Naive thymus-derived CD4-positive, alpha-beta T cell (primary cell): ENCODE data around the gene DRGX. TPM values are rescaled to one million over a fixed set of nuclear protein-coding genes. Genes with fewer than 3 reads are reported as not detected.

ENCODE experiments used
- ATAC-seq: fragments of 150-1000 bp; cut with Tn5 transposase; 2 replicates; pipeline ENCODE4 v1.10.0; 2021; ENCODE audit warnings: mild to moderate bottlenecking, moderate library complexity
- CTCF ChIA-PET: fragments of 350-600 bp; sonication (Branson Sonifier 250); formaldehyde crosslinking; loops from one replicate; lab custom pipeline; 2021; ENCODE audit warnings: antibody characterized with exemption; lab: Charles Lee
- POLR2A ChIA-PET: fragments of 350-600 bp; sonication (Branson Sonifier 250); formaldehyde crosslinking; loops from one replicate; lab custom pipeline; 2021; ENCODE audit warnings: antibody characterized with exemption, inconsistent platforms; lab: Charles Lee
- DNase-seq, 9 donors: peaks; one replicate each; pipeline versions ENCODE4 v3.0.0 to v3.0.0-alpha.2; 2020 to 2022; ENCODE audit warnings: mixed read lengths in 1 of 9
- H3K27ac ChIP-seq: one replicate; pipeline ENCODE4 v1.7.0; 2013; ENCODE audit warnings: mild to moderate bottlenecking, low read depth, low read length, moderate library complexity
- H3K27me3 ChIP-seq, 2 donors: one replicate each; pipeline ENCODE4 v1.7.0; 2013; ENCODE audit warnings: low read length in 2 of 2, mild to moderate bottlenecking in 2 of 2, moderate library complexity in 2 of 2; ENCODE audit not compliant: control insufficient read depth in 2 of 2, insufficient read depth in 2 of 2
- H3K36me3 ChIP-seq, 3 experiments: 1 replicate in 2 of 3; 2 replicates in 1 of 3; pipeline ENCODE4 v1.7.0; 2013; ENCODE audit warnings: low read length in 3 of 3, mild to moderate bottlenecking in 3 of 3, moderate library complexity in 1 of 3; ENCODE audit not compliant: insufficient read depth in 3 of 3, control insufficient read depth in 2 of 3
- H3K4me1 ChIP-seq, 2 donors: one replicate each; pipeline ENCODE4 v1.7.0; 2013; ENCODE audit warnings: low read length in 2 of 2, mild to moderate bottlenecking in 2 of 2, moderate library complexity in 1 of 2; ENCODE audit not compliant: control insufficient read depth in 2 of 2, insufficient read depth in 2 of 2
- H3K4me3 ChIP-seq: 2 replicates; pipeline ENCODE4 v1.7.0; 2013; ENCODE audit warnings: mild to moderate bottlenecking, low read length
- H3K9me3 ChIP-seq, 3 experiments: 1 replicate in 2 of 3; 2 replicates in 1 of 3; pipeline ENCODE4 v1.7.0; 2013; ENCODE audit warnings: low read length in 3 of 3; ENCODE audit not compliant: control insufficient read depth in 2 of 3
- H3K27ac Mint-ChIP-seq, 9 donors: one replicate each; pipeline ENCODE4 v1.8.0; 2020 to 2022; ENCODE audit warnings: mixed read lengths in 9 of 9, mild to moderate bottlenecking in 8 of 9, moderate library complexity in 5 of 9, inconsistent platforms in 2 of 9
- H3K27me3 Mint-ChIP-seq, 5 donors: one replicate each; pipeline ENCODE4 v1.8.0; 2021 to 2022; ENCODE audit warnings: mixed read lengths in 5 of 5, mild to moderate bottlenecking in 1 of 5
- H3K36me3 Mint-ChIP-seq, 5 donors: one replicate each; pipeline ENCODE4 v1.8.0; 2020 to 2022; ENCODE audit warnings: mixed read lengths in 5 of 5, mild to moderate bottlenecking in 3 of 5, inconsistent platforms in 1 of 5
- H3K4me1 Mint-ChIP-seq, 7 donors: one replicate each; pipeline ENCODE4 v1.8.0; 2020 to 2022; ENCODE audit warnings: mixed read lengths in 7 of 7, mild to moderate bottlenecking in 3 of 7, inconsistent platforms in 1 of 7
- H3K4me3 Mint-ChIP-seq, 10 donors: one replicate each; pipeline ENCODE4 v1.8.0; 2020 to 2022; ENCODE audit warnings: mild to moderate bottlenecking in 10 of 10, mixed read lengths in 10 of 10, moderate library complexity in 6 of 10, inconsistent platforms in 2 of 10
- H3K9me3 Mint-ChIP-seq, 11 donors: one replicate each; pipeline ENCODE4 v1.8.0; 2020 to 2022; ENCODE audit warnings: mixed read lengths in 11 of 11, mild to moderate bottlenecking in 4 of 11, inconsistent platforms in 1 of 11, moderate library complexity in 1 of 11
- intact Hi-C, 2 donors: fragments of 100-400 bp; cut with micrococcal nuclease; formaldehyde crosslinking; loops; one replicate each; pipeline ENCODE4 v1.15.1; 2023
- polyA plus RNA-seq, 2 donors: library from polyadenylated mRNA; unstranded; fragments of 300-500 nt; fragmentation: Illumina TruSeq; gene quantifications; one replicate each; pipeline ENCODE4 v1.2.3, GENCODE V29; 2021
- total RNA-seq, 6 experiments: library from RNA in 5 of 6; stranded (reverse) in 5 of 6; gene quantifications; 1 replicate in 5 of 6; 2 replicates in 1 of 6; pipeline ENCODE4 v1.2.3 and lab custom pipeline; 2021 to 2026

The DRGX gene
- total and polyA plus RNA-seq, 7 experiments from 2014 or later: not detected

GRCh38 chr10:49400365-49400764 lies 4.5 kb upstream of the DRGX start:
- Histone ChIP-seq H3K27ac (no peak overlapping the region), H3K36me3 (no peaks in the 10 kb centered on the region), H3K27me3 (peaks cover 4 to 22% of the 10 kb centered on the region in 2 donors), H3K4me3 (no peak overlapping the region), H3K4me1 (peaks cover 0 to 5% of the 10 kb centered on the region in 2 donors), H3K9me3 (no peaks in the 10 kb centered on the region)
- Mint-ChIP-seq H3K9me3 (peaks cover 0 to 5% (median 0%) of the 10 kb centered on the region in 11 donors), H3K4me1 (peaks cover 0 to 16% (median 8%) of the 10 kb centered on the region in 7 donors), H3K36me3 (peaks cover 0 to 4% (median 0%) of the 10 kb centered on the region in 5 donors), H3K4me3 (no peak overlapping the region), H3K27ac (no peak overlapping the region), H3K27me3 (peaks cover 60 to 84% (median 67%) of the 10 kb centered on the region in 5 donors)
- ATAC-seq (no peak), DNase-seq (no peak)
- intact Hi-C loops: no loop called here
- POLR2A ChIA-PET: no interaction called here
- CTCF ChIA-PET: interaction anchor here (0.6 to 1.6 kb wide), 2 partner anchors 8 to 597 kb away, joined by 3 to 4 read pairs; no protein-coding TSS in a partner anchor

DNA sequence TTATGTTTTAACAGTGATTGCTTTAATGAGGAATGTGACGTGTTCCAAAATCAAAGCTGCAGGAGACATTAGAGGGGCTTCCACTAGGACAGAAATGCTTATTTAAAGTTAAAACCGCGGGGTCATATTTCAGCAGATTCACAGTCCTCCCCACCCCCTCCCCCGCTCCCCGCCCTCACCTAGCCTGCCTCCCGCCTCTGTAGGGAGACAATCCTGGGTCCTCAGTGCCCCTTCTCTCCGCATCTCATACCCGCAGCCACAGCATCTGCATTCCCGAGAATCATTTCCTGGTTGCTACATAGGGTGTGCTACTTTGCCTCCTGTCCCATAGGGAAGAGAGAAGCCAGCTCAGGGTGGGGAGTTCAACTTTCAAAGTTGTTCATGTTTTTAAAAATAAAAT lies 3.1 kb upstream of the DRGX start:
- DNase-seq: no peak
- Histone ChIP-seq H3K4me3 (no peak overlapping the region), H3K36me3 (no peaks in the 10 kb centered on the region), H3K4me1 (peaks cover 0 to 5% of the 10 kb centered on the region in 2 donors), H3K9me3 (no peaks in the 10 kb centered on the region), H3K27ac (no peak overlapping the region), H3K27me3 (peaks cover 4 to 22% of the 10 kb centered on the region in 2 donors)
- CTCF ChIA-PET: interaction anchor here (1.6 kb wide), 1 partner anchor 9 kb away, joined by 4 read pairs; no protein-coding TSS in a partner anchor
- Mint-ChIP-seq H3K27me3 (peaks cover 58 to 79% (median 72%) of the 10 kb centered on the region in 5 donors), H3K36me3 (peaks cover 0 to 5% (median 2%) of the 10 kb centered on the region in 5 donors), H3K9me3 (peaks cover 0 to 5% (median 0%) of the 10 kb centered on the region in 11 donors), H3K4me3 (peak overlapping the region in 6 of 10 donors; percentile 12 to 54 (median 29)), H3K27ac (no peak overlapping the region), H3K4me1 (peaks cover 0 to 16% (median 9%) of the 10 kb centered on the region in 7 donors)
- intact Hi-C loops: loop anchor here in 1 of 2 donors (1.0 to 10.0 kb wide), 2 partner anchors 208 to 744 kb away; no protein-coding TSS in a partner anchor
- no peak for ATAC-seq
- POLR2A ChIA-PET: no interaction called here

- peaks cover 0 to 5% (median 2%) of the 10 kb centered on the region in 5 donors for H3K36me3 Mint-ChIP-seq
- POLR2A ChIA-PET: no interaction called here
Observed at GRCh38 chr10:49398000-49398861, 2.3 kb upstream of the DRGX start.

GRCh38 chr10:49397036-49397999 lies 1.4 kb upstream of the DRGX start:
- intact Hi-C loops: loop anchor here in 1 of 2 donors (10.0 kb wide), 1 partner anchor 743 kb away; no protein-coding TSS in a partner anchor
- ATAC-seq (no peak), DNase-seq (peak in 1 of 9 donors; percentile 22)
- Mint-ChIP-seq H3K9me3 (peaks cover 0 to 5% (median 0%) of the 10 kb centered on the region in 11 donors), H3K27me3 (peaks cover 62 to 81% (median 76%) of the 10 kb centered on the region in 5 donors), H3K4me1 (peaks cover 0 to 16% (median 9%) of the 10 kb centered on the region in 7 donors), H3K36me3 (peaks cover 0 to 5% (median 2%) of the 10 kb centered on the region in 5 donors), H3K4me3 (peak overlapping the region in 3 of 10 donors; percentile 11 to 54 (median 16)), H3K27ac (no peak overlapping the region)
- H3K4me3 ChIP-seq: no peak overlapping the region
- peaks cover 4 to 22% of the 10 kb centered on the region in 2 donors for H3K27me3 ChIP-seq
- ChIA-PET CTCF (no interaction called here), POLR2A (no interaction called here)
- H3K36me3 ChIP-seq: no peaks in the 10 kb centered on the region
- no peaks in the 10 kb centered on the region for H3K9me3 ChIP-seq
- no peak overlapping the region for H3K27ac ChIP-seq
- H3K4me1 ChIP-seq: peaks cover 0 to 5% of the 10 kb centered on the region in 2 donors

More at GRCh38 chr10:49398000-49398861, 2.3 kb upstream of the DRGX start:
- ATAC-seq (peak; percentile 85), DNase-seq (peak in 7 of 9 donors; percentile 9 to 72 (median 23))
- Histone ChIP-seq H3K27ac (no peak overlapping the region), H3K27me3 (peaks cover 4 to 22% of the 10 kb centered on the region in 2 donors), H3K4me1 (peaks cover 0 to 5% of the 10 kb centered on the region in 2 donors), H3K36me3 (no peaks in the 10 kb centered on the region), H3K4me3 (no peak overlapping the region), H3K9me3 (no peaks in the 10 kb centered on the region)
- Mint-ChIP-seq H3K27me3 (peaks cover 58 to 79% (median 76%) of the 10 kb centered on the region in 5 donors), H3K4me1 (peaks cover 0 to 16% (median 9%) of the 10 kb centered on the region in 7 donors), H3K27ac (no peak overlapping the region), H3K4me3 (peak overlapping the region in 8 of 10 donors; percentile 9 to 62 (median 40)), H3K9me3 (peaks cover 0 to 5% (median 0%) of the 10 kb centered on the region in 11 donors)
- CTCF ChIA-PET: no interaction called here
- intact Hi-C loops: loop anchor here in 1 of 2 donors (1.0 to 10.0 kb wide), 2 partner anchors 209 to 743 kb away; no protein-coding TSS in a partner anchor

DNA sequence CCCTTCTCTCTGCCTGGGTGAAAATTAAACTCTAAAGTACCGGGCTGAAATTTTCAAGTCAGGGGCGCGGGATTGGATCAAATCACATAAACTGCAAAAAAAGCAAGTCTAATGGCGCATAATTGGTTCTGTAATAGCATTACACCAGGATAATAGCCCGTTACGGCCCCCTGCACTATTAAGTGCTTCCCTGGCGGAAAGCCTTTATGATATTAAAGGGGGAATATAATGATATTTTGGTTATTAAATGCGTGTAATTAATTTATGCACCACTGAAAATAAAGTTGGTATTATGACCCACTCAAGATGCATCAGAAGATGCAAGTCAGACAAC lies 744 bp upstream of the DRGX start:
- ChIA-PET CTCF (no interaction called here), POLR2A (no interaction called here)
- no peak overlapping the region for H3K27ac ChIP-seq
- H3K36me3 ChIP-seq: no peaks in the 10 kb centered on the region
- intact Hi-C loops: loop anchor here in 1 of 2 donors (10.0 kb wide), 1 partner anchor 742 kb away; no protein-coding TSS in a partner anchor
- no peak overlapping the region for H3K27ac Mint-ChIP-seq
- DNase-seq: no peak
- no peak overlapping the region for H3K4me3 ChIP-seq
- peaks cover 4 to 22% of the 10 kb centered on the region in 2 donors for H3K27me3 ChIP-seq
- peak overlapping the region in 2 of 10 donors; percentile 9 to 11 for H3K4me3 Mint-ChIP-seq
- peaks cover 0 to 5% (median 2%) of the 10 kb centered on the region in 5 donors for H3K36me3 Mint-ChIP-seq
- peaks cover 0 to 5% of the 10 kb centered on the region in 2 donors for H3K4me1 ChIP-seq
- H3K9me3 Mint-ChIP-seq: peaks cover 0 to 5% (median 0%) of the 10 kb centered on the region in 11 donors
- no peaks in the 10 kb centered on the region for H3K9me3 ChIP-seq
- no peak for ATAC-seq
- peaks cover 0 to 16% (median 9%) of the 10 kb centered on the region in 7 donors for H3K4me1 Mint-ChIP-seq
- H3K27me3 Mint-ChIP-seq: peaks cover 66 to 81% (median 75%) of the 10 kb centered on the region in 5 donors
